Neural cell (in vitro differentiated cells): ENCODE data around the gene PTPRR.

Experiments used
- EP300 ChIP-seq: fragments of 450-650 bp; conservative IDR thresholded peaks from 2 replicates; pipeline ENCODE4 v1.6.1; 2014; ENCODE audit warnings: antibody characterized with exemption, mild to moderate bottlenecking, moderate library complexity; ENCODE audit not compliant: poor library complexity, severe bottlenecking
- EZH2 ChIP-seq: fragments of 200-600, 300-800 bp; shearing (Covaris generic), sonication (generic); IDR thresholded peaks from 2 replicates; pipeline ENCODE4 v1.6.1; 2014; ENCODE audit warnings: antibody characterized with exemption, low read length, borderline replicate concordance, mild to moderate bottlenecking; ENCODE audit not compliant: insufficient read depth, poor library complexity, severe bottlenecking
- MXI1 ChIP-seq: fragments of 450-650 bp; conservative IDR thresholded peaks from 2 replicates; pipeline ENCODE4 v1.6.1; 2014; ENCODE audit warnings: antibody characterized with exemption, mild to moderate bottlenecking; ENCODE audit not compliant: poor library complexity, severe bottlenecking
- POLR2AphosphoS5 ChIP-seq: IDR thresholded peaks from 2 replicates; pipeline ENCODE4 v1.6.1; 2012
- RAD21 ChIP-seq: fragments of 450-650 bp; conservative IDR thresholded peaks from 2 replicates; pipeline ENCODE4 v1.6.1; 2014; ENCODE audit warnings: antibody characterized with exemption, mild to moderate bottlenecking, moderate library complexity
- SMC3 ChIP-seq: fragments of 450-650 bp; conservative IDR thresholded peaks from 2 replicates; pipeline ENCODE4 v1.6.1; 2014; ENCODE audit warnings: antibody characterized with exemption, mild to moderate bottlenecking, moderate library complexity; ENCODE audit not compliant: poor library complexity
- TAF1 ChIP-seq: IDR thresholded peaks from 2 replicates; pipeline ENCODE4 v1.6.1; 2012; ENCODE audit warnings: low read depth
- TF ChIP-seq, protein P1 (sequence below): fragments of 450-650 bp; IDR thresholded peaks from 2 replicates; pipeline ENCODE4 v1.5.1; 2014; ENCODE audit warnings: antibody characterized with exemption, mild to moderate bottlenecking, moderate library complexity; ENCODE audit not compliant: poor library complexity, severe bottlenecking

DNA sequence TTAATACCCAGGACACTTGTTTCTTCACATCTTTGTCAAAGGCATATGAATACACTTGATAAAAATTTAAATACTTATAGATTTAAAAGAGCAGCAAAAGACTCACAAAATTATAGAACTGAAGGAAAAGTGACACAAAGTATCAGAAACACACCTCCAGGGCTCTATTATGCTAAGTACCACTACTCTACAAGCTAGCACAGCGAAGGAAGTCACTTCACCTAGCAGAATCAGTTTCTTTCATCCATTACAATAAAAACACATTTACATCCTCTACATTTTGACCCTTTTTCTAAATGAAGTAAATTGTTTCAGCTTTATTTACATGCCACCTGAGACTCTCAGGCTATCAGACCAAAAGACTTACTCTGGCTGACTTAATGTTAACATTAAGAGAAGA, 256.7 kb downstream of the PTPRR start:
- TF ChIP-seq, protein P1, sequence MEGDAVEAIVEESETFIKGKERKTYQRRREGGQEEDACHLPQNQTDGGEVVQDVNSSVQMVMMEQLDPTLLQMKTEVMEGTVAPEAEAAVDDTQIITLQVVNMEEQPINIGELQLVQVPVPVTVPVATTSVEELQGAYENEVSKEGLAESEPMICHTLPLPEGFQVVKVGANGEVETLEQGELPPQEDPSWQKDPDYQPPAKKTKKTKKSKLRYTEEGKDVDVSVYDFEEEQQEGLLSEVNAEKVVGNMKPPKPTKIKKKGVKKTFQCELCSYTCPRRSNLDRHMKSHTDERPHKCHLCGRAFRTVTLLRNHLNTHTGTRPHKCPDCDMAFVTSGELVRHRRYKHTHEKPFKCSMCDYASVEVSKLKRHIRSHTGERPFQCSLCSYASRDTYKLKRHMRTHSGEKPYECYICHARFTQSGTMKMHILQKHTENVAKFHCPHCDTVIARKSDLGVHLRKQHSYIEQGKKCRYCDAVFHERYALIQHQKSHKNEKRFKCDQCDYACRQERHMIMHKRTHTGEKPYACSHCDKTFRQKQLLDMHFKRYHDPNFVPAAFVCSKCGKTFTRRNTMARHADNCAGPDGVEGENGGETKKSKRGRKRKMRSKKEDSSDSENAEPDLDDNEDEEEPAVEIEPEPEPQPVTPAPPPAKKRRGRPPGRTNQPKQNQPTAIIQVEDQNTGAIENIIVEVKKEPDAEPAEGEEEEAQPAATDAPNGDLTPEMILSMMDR = no peak
- TF ChIP-seq MXI1 (no peak), RAD21 (no peak), EP300 (no peak), TAF1 (no peak), POLR2AphosphoS5 (no peak), EZH2 (no peak), SMC3 (no peak)
